HG03060 (cell line): ENCODE measurements around the gene BABAM2.

Source experiments
- ATAC-seq: cut with Tn5 transposase; IDR thresholded peaks from one replicate; pipeline ENCODE4 v1.9.1; 2021; ENCODE audit warnings: low read depth, moderate number of reproducible peaks; ENCODE audit not compliant: unreplicated experiment

The BABAM2 gene

DNA sequence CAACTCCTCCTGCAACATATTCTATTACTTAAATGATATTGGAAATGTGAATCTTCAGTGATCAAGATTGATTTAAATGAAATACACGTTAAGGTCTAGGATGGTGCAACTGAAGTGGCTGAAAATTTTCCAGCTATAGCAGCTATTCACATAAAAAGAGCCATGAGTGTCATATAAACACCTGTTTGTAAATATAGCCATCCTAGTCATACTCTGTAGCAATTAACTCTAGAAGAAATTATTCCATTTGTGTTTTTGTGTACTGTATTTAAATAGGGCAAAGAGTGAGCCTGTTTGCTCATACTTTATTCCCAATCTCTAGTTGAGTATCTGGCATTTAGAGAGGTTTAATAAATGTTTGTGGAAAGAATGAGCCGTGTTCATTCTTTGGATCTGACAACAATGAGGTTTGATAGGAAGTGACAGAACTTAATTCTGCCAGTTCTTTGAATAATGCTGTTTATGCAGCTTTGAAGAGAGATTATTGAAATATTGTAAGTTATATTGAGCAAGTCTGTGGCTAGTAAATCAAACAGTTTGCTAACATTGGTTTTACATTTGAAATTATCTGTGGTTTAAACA lies 49.7 kb downstream of the BABAM2 start:
- ATAC-seq = no peak

DNA sequence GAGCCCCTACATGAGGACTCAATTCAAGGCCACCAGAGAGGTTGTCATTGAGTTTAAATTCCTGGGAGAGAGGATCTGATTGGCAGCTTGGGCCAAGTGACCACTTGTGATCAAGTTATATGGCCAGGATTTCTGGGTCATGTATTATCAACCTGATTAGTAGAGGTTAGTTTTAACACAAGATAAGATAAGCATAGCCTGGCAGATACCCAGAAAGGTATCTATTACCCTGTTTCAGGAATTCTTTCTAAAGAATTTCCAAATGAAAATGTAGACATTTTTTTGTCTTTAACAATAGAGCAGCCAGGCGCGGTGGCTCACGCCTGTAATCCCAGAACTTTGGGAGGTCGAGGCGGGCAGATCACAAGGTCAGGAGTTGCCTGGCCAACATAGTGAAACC lies 50.5 kb downstream of the BABAM2 start:
- ATAC-seq = no peak

DNA sequence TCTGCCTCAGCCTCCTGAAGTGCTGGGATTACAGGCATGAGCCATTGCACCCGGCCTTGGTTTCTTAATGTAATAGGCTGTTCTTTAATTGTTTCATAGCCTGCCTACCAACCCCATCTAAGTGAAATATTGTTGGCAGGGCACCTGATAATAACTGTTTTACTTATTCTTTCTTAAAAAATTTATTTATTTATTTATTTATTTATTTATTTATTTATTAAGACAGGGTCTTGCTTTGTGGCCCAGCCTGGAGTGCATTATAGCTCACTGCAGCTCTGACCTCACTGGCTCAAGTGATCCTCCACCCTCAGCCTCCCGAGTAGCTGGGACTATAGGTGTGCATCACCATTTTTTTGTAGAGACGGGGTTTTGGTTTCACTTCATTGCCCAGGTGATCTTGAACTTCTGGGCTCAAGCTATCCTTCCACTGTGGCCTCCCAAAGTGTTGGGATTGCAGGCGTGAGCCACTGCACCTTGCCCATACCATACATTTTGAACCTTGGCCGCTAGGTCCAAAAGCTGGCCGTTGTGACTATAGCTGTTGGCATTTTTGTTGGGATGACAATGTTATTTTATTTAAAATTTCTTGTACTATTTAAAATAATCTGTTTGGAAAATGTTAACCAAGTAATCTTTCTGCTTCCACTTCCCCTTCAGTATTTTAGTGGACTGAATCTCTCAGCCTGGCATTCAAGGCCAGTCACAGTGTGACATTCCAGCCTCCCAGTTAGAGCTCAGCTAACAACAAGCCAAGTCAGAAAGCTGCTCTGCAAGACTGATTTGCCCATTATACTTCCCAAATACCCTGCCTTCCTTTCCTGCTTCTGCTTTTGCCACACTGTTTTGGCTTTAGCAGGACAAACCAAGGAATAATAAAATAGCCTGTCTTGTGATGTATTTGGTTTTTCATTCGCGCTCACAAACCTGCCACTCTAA lies 52.4 kb downstream of the BABAM2 start:
- no peak for ATAC-seq

GRCh38 chr2:27946530-27947060 lies 56.1 kb downstream of the BABAM2 start:
- ATAC-seq = no peak

DNA sequence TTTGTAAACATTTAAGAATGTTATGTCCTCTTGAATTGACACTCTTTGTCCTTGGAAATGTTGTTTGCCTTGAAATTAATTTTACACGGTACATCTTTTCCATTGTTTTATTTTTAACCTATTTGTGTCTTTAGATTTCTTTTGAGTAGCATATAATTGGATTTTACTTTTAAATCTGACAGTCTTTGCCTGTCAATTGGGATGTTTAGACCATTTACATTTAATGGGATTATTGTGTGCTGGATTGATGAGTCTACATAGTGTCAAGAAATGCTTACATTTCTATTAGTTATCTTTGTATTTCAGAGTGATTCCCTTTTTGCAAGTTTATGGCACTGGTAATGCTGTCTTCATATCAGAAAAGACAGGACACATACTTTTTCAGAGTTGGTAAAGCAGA lies 61.5 kb downstream of the BABAM2 start:
- no peak for ATAC-seq

DNA sequence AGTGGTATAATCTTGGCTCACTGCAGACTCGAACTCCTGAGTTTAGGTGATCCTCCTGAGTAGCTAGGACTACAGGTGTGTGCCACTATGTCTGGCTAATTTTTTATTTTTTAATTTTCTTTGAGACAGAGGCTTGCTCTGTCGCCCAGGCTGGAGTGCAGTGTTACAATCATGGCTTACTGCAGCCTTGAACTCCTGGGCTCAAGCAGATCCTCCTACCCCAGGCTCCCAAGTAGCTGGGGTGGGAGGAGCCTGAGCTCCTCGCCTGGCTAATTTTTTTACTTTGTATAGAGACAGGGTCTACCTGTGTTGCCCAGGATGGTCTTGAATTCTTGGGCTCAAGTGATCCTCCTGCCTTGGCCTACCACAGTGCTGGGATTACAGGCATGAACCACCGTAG lies 62.5 kb downstream of the BABAM2 start:
- no peak for ATAC-seq

DNA sequence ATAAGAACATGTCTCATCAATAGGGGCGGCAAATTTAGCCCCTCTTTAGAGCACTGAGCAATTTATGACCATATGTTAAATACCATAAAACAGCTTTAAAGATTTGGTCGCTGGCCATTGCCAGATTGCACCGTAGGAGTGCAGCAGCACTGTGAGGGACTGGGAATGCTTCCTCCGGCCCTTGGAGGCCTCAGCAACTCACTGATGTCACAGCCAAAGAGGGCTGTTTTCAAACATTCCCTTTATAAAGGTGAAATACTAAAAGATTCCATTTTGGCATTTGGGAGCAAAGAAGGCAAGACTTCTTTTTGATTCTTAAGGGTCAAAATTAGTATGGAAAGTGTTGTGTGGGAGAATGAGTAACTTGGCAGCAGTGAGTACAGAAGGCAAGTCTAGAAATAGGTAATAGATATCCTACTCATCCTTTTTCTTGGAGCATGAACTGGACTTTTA lies 63.7 kb downstream of the BABAM2 start:
- ATAC-seq = no peak

- ATAC-seq = no peak
Measured at GRCh38 chr2:27954771-27955383, 64.3 kb downstream of the BABAM2 start.

DNA sequence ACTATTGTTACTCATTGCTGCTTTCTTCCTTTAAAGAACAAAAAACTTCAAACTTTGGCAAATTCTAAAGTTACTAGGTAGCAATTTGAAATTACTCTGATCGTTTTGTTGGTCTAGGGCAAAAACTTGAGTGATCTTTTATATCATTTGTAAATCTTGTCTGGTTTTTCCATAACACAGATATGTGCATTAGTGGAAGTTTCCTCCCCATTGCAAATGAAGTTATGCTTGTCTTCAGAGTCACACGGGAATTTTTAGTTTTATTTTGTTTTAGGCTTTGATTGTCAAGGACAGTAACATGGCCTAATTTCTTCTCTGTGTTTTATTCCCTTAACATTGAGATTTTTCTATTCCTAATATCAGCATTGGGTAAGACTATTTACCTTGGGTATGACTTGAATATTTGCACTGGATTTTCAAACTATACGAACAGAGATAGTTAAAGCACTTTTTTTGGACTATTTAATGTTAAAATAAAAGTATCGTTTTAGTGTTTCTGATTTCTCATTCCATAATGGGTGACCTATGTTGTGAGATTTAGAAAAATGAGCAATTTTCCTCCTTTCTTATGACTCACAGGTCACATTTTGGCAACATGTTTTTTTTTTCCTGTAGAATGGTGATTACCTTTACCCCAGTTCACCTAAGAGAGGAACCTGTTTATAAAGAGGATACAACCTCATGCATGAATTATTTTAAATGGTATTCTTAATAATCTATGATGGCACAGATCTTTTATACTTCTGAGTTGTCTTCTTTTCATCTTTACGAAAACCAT lies 65.0 kb downstream of the BABAM2 start:
- no peak for ATAC-seq

DNA sequence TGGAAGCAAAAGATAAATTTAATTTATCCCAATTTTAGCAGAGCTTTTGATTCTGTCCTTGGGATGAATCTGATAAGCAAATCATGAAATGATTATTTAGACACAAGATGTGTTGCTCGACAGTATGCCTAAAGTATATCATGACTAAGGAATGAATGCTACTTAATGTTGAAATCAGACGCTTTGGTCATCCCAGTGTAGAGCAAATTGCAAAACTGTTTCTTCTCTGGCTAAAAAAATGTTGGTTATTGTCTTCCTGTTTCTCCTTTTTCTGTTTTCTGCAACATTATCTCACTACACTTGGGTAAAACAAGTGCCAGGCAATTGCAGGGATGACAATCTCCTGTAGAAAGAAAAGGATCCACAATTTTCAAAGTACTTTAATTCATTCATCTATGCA lies 66.4 kb downstream of the BABAM2 start:
- ATAC-seq = no peak

GRCh38 chr2:27958711-27959378 lies 68.3 kb downstream of the BABAM2 start:
- no peak for ATAC-seq

GRCh38 chr2:27959496-27959895 lies 69.0 kb downstream of the BABAM2 start:
- ATAC-seq = no peak

DNA sequence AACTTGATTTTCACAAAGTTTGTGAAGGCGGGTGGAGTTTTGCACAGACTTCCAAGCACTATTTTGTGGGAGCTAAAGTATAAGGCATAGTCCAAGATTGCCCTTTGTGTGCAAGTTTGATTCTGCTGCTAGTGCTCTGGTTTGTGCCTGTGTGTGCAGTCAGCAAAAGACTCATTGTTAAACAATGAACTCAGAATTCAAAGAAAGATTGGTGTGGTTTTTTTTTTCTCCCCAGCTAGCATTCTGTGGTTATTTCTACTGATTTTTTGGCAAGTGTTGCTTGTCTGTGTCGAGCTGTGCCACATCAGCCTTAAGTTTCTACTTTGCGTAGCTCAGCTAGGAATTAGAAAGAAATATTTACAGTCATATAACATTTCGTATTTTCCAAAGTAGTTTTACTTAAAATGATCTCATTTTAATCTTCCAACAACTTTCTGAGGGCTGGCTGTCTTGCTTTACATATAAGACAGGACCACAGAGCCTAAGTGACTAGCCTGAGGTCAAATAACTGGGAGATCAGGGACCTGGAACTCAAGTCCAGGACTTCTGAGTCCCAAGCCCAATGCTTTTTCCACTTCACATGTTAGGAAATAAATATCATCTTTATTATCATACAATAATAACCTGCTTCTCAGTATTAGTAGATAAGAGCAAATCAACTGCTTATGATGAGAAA lies 69.8 kb downstream of the BABAM2 start:
- ATAC-seq = no peak

DNA sequence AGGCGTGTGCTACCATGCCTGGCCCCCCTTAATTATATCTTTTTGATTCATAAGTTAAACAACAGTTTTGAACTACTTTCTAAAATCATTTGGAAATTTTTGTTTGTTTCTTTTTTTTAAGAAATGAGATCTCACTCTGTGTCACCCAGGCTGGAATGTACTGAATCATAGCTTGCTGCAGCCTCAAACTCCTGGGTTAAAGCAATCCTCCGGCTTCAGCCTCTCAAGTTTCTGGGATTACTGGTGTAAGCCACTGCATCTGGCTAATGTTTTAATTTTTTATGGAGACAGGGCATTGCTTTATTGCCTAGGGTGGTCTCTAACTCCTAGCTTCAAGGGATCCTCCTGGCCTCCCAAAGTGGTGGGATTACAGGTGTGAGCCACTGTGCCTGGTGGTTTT lies 71.5 kb downstream of the BABAM2 start:
- ATAC-seq = no peak

DNA sequence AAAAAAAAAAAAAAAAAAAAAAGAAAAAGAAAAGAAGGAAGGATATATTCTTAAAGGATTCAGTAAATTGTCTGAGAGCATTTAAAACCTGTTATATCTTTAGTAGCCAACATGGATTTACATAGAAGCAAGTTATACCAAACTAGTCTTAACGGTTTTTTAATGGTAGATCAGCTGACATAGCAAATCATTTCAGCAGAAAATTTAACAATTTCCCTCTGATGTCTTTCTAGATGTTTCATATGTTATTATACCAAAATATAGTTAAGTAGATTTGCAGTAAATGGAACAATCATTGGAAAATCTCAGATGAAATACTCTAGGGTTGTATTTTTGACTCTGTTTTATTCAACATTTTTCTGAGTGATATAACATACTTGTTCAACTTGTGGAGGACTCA lies 72.9 kb downstream of the BABAM2 start:
- no peak for ATAC-seq

DNA sequence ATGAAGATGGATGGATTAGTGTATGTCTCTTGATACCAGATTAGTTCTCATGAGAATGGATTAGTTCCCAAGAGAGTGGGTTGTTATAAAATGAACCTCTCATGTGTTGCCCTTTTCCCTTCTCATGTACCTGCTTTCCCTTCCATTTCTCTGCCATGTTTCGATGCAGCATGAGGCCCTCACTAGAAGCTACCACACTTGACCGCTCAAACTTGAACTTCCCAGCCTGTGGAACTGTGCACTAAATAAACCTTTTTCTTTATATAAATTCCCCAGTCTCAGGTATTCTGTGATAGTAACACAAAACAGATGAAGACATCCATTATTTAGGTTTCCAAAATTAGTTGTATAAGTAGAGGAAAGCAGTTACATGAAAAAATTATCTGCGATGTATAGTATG lies 73.5 kb downstream of the BABAM2 start:
- no peak for ATAC-seq

DNA sequence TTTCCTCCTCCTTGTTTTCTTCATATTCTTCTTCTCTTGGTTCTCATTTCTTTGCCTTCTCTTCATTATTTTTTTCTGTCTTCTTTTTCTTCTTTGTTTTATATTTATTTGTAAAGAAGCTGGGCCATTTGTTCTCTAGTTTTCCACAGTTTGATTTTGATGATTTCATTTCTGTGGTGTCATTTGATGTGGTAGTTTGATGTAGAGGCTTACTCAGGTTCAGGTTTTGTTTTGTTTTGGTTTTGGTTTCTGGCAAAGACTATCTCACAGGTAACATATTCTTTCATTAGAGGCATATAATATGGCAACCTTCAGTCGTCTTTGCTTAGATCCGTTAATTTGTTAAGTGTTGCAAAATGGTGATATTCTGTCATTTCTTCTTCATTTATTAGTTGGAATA lies 75.3 kb downstream of the BABAM2 start:
- no peak for ATAC-seq

- no peak for ATAC-seq
Measured at GRCh38 chr2:27966466-27966865, 75.9 kb downstream of the BABAM2 start.

GRCh38 chr2:27967076-27967475 lies 76.5 kb downstream of the BABAM2 start:
- ATAC-seq = no peak
